Fibroblast of skin of scalp (primary cell): ENCODE data around the gene DCST1.

Experiments
- DNase-seq: peaks from one replicate; pipeline ENCODE4 v3.0.0-alpha.2; 2013

The DCST1 gene

DNA sequence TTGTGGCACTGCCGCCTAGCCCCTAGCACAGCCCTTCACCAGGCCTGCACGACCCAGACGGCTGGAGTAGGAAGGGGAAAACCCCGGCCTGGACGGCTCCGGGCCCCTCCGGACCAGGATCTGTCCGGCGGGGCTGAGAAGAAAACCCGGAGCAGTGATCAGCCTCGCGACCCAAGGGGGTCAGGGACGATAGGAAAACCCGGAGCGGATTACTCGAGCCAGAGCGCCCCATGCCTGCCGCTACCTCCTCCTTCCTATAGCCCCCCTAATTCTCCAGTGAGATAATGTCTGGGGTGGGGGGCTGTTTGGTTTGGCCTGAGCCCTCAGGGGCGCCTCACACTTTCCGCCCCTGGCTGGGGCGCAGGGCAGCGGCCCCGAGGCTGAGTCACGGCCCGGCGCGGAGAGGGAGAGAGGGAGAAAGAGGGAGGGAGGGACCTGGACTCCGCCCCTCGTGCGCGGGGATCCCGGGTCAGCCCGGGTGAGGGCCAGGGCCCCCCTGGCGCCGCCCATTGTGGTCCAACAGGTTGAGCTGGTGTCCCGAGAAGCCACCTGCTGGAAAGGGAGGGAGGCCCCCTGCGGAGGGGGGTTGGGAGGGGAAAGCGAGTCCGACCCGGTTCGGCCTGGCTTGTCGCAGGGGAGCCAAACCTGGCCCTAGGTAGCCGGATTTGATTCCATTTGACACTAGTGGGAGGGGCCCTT, 32.7 kb upstream of the DCST1 start:
- DNase-seq = peak; percentile 88

DNA sequence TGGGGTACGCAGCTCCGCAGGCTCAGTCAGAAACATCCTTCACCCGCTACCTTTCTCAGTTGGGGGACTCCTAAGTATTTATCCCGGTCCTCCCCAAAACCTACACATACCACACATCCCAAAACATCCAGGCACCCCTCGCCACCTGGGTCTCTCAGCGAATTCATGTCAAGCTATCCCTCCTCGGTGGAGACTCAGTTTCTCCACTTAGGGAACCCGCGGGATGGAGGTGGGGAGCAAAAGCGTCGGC, 32.3 kb upstream of the DCST1 start:
- no peak for DNase-seq

DNA sequence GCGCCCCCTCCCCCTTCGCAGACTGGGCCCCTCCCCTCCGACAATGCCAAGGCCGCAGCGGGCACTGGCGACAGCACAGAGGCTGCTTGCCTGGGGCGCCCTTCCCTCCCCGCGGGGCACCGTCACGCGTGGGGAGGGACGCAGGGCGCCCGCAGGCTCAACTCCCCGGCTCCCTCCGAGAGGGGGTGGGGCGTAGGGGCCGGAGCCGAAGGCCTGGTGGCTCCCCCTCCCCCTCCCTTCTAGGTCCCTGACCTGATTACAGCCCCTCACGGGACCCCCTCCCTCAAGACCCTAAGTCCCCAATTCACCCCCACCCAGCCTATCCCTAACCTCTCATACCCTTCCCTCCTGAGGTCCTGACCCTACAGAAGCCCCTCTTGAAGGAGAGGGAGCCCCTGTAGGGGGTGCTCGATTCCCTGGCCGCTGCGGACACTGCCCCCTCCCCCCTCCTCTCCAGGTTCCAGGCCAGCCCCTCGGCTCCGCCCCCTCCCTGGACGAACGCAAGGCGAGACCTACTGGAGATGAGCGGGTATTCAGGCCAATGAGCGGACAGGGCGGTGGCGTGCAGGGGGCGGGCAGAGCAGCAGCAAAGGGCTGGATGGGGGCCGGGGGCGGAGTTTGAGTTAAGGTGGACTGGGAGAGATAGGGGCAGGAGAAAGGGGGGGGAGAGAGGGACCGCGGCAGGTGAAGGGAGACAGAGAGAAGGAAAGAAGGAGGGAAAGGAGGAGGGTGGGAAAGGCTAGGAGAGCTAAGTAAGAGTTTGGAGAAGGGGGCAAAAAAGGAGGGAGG, 31.8 kb upstream of the DCST1 start:
- DNase-seq = peak; percentile 99

GRCh38 chr1:155002464-155003226, 31.0 kb upstream of the DCST1 start, which contains the start of gene ZBTB7B:
Gene ZBTB7B, plus strand, starts transcription at chr1:155002802. Its CDS starts 11,859 bp downstream, at chr1:155014661.
- DNase-seq = no peak

DNA sequence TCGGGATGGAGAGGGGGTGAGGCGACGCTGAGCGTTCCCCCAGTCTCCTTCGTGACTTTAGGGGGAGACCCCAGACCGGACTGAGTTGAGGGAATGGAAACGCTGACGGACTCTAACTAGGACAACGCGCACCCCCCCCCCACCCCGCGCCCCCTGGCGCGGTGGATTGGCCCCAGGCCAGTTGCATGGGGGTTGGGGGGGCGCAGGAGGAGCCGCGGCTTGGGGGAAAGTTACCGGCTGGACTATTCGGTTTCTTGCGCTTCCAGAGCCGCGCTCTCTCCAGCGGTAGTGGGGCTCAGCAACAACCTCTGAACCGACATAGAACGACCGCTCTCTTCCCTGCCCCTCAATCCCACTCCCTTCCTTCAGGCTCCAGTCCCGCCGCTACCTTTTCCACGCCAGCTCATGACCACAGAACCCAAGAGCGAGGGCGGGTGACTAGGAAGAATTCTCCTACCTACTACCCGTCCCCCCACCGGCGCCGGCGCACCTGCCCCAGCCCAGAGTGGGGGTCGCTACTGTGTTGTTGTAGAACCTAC, 30.3 kb upstream of the DCST1 start:
- peak; percentile 38 for DNase-seq

GRCh38 chr1:155003766-155004351, 29.8 kb upstream of the DCST1 start:
- DNase-seq = peak; percentile 57

GRCh38 chr1:155004352-155005075, 29.1 kb upstream of the DCST1 start:
- peak; percentile 43 for DNase-seq

GRCh38 chr1:155005076-155006011, 28.3 kb upstream of the DCST1 start:
- DNase-seq = no peak

GRCh38 chr1:155006601-155007101, 27.0 kb upstream of the DCST1 start:
- peak; percentile 42 for DNase-seq

GRCh38 chr1:155007251-155007828, 26.3 kb upstream of the DCST1 start:
- DNase-seq = no peak

GRCh38 chr1:155008015-155008941, 25.3 kb upstream of the DCST1 start:
- DNase-seq = no peak

DNA sequence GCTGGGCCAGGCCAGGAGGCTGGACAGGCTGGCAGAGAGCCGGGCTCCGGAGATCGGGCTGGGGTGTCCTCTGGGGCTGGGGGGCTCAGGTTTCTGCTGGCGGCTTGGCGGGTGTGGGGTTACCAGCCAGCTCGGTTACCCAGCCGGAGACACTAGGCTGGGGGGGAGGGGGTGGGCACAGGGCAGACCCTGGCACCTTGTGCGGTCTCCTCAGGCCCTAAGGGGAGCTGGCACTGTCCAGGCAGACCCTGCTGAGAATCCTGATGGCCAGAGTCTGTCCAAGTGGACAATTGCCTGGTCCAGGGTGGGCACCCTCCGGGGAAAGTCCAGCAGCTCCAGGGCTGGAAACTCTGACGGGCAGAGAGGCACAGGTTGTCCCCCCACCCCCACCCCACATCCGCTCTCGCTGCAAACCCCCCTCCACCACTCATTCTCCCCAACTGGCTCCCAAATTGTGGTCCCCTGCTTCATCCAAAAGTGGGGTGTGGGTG, 24.4 kb upstream of the DCST1 start:
- no peak for DNase-seq

GRCh38 chr1:155009742-155010141, 23.9 kb upstream of the DCST1 start:
- no peak for DNase-seq

- DNase-seq = no peak
These were observed 23.3 kb upstream of the DCST1 start for GRCh38 chr1:155010211-155010918.

- no peak for DNase-seq
These were observed 22.6 kb upstream of the DCST1 start for GRCh38 chr1:155011004-155011416.

DNA sequence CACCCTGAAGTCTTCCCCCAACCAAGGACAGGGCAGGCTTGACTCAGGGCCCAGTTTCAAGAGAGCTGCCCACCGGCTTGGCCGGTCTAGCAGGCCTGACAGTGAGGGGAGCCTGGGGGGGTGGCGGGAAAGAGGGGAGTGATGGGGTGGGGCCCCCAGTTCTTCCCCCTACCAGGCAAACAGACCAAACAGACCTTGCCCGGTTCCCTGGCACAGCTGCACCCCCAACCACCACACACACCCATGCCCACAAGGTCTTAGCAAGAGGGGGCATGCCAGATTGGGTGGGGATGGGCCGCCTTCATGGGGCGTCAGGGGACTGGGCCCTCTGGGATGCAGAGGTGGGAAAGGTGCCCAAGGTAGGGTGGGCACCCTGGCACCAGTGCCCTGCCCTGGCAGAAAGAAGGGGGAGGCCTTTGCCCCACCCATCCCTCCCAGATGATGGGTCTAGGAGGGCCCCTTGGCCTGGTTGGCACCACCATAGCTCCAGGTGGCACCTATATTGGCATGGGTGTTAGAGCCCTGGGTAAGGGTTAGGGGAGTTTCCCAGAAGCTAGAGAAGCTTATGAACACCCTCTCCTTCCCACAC, 22.1 kb upstream of the DCST1 start:
- DNase-seq = no peak

- DNase-seq = peak; percentile 63
These were observed 21.5 kb upstream of the DCST1 start for GRCh38 chr1:155012026-155012546.
